GM04504 (cell line): ENCODE data around the gene BTBD9.
A peak's percentile ranks its signal among the peaks of the same experiment; 100 is the strongest.
"Not testable (repeated sequence)": the region's sequence is repeated elsewhere in the genome, so short reads cannot be mapped to it uniquely, and the experiment has no call there.

Experiments
- DNase-seq: peaks from one replicate; pipeline ENCODE4 v3.0.0-alpha.2; 2012; ENCODE audit warnings: low read depth

BTBD9 gene

DNA sequence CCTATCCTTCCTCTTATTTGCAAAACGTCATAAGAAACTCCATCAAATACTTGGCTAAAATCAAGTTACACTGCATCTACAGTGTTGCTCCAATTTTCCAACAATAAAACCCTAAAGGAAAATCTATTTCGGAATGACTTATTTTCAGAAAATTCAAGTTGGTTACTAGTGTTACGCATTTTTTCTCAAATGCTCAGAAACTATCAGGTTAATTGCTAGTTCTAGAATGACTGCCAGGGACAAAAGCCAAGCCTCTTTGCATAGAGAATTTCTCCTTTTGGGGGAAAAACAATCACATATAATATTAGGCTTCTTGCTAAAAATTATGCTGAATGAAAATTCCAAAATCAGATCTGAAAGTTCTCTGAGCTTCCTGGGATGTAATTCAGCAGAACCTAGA lies 210.2 kb downstream of the BTBD9 start:
- DNase-seq: no peak

DNA sequence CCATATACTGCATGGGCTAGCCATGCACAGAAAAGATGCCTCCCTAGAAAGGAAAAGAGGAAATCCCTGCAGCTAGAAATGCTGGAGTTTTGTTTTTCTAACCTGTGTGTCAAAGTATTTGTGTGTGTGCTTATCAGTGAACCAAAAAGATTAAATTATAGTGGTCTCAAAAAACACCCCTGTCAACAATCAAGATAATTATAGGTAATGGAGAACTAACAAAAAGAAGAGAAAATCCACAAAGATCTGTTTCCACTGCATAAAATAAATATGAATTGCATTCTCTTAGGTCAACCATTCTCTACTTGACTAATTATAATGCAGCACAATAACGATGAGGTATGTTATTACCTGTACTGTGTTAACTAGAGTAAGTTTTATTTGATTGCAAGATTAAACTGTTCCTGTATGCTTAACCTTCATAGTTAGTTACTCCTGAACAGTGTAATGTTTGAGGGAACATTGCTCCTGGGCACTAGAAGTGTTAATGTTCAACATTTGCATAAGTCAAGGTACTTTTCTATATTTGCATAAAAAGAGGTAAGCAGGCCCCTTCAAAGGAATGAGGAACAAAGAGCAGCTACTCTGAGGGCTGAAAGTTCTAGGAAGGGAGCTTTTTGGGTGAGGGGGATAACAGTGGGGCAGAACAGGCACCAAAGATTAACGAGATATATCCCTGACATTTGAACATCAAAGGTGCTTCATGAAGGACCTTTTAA lies 212.1 kb downstream of the BTBD9 start:
- DNase-seq: no peak

GRCh38 chr6:38425788-38426488 lies 213.8 kb downstream of the BTBD9 start:
- DNase-seq: not testable (repeated sequence)

- DNase-seq: no peak
Observed at GRCh38 chr6:38423746-38424145, 216.0 kb downstream of the BTBD9 start.

- DNase-seq: no peak
Observed at GRCh38 chr6:38420207-38420606, 219.5 kb downstream of the BTBD9 start.

DNA sequence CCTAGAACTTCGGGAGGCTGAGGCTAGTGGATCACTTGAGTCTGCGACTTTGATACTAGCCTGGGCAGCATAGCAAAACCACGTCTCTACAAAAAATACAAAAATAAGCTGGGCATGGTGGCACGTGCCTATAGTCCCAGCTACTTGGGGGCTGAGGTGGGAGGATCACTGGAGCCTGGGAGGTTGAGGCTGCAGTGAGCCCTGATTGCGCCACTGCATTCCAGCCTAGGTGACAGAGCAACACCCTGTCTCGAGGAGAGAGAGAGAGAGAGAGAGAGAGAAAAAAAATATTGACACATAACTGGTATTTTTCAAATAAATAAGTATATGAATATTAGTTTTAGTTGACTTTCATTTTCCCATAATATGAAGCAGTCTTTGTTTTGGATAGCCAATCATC lies 222.2 kb downstream of the BTBD9 start:
- no peak for DNase-seq

DNA sequence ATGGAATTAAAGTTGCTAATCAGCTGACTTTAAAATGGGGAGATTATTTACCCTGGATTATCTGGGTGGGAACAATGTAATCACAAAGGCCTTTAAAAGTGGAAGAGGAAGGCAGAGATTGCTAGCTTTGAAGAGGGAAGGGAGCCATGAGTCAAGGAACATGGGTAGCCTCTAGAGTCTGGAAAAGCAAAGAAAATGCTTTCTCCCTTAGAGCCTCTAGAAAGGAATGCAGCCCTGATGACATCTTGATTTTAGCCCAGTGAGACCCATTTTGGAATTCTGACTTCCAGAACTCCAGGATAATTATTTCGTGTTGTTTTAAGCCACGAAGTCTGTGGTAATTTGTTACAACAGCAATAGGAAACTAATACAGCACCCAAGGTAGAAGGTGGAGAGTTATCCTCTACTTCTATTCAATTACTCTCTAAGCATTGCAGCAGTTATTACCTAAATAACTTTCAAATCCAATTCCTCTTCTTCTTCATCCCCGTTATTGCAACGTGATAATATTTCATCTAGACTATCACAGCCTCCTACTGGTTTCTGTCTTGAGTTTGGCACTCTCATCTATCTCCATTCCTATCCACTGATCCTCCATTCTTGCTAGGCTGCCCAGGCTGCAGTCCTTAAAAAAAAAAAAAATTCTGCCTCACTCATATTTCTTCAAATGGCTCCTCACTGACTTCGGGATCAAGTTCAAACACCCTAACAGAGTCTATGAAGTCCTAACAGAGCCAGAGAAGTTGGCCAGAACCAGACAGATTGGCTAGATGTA lies 224.3 kb downstream of the BTBD9 start:
- no peak for DNase-seq

- DNase-seq: peak; percentile 17
Observed at GRCh38 chr6:38413102-38413800, 226.5 kb downstream of the BTBD9 start.

GRCh38 chr6:38407192-38407591 lies 232.5 kb downstream of the BTBD9 start:
- no peak for DNase-seq

GRCh38 chr6:38406096-38406495 lies 233.6 kb downstream of the BTBD9 start:
- DNase-seq: no peak

DNA sequence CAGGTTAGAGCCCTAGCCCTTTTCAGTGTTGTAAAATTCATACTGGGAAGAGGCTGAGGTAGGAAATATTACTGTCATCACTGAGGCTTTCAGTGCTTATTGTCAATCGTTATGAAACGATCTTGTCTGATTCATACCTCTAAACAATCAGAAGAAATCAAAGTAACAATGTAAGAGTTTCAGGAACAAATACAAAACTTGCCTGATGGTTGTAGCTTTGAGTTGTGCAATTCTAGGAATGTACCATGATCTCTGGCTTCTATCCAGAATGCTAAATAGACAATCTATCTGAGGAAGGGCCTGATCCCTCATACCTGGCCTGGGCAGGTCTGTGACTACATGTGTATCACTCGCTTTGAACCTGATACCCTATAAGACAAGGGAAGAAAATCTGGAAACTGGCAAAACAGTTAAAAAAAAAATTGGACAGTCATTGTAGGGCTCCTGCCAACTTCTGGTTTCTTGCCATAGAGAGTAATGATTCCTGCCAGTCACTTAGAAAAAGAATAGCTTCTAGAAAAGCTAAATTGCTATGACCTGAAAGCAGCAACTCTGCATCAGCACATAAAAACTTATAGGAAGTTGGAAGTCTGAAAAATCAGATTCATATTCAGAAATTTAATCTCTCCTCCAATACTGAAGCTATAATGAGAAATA lies 234.7 kb downstream of the BTBD9 start:
- no peak for DNase-seq

- no peak for DNase-seq
Observed at GRCh38 chr6:38404355-38404754, 235.4 kb downstream of the BTBD9 start.

GRCh38 chr6:38403548-38403947 lies 236.2 kb downstream of the BTBD9 start:
- DNase-seq: no peak

DNA sequence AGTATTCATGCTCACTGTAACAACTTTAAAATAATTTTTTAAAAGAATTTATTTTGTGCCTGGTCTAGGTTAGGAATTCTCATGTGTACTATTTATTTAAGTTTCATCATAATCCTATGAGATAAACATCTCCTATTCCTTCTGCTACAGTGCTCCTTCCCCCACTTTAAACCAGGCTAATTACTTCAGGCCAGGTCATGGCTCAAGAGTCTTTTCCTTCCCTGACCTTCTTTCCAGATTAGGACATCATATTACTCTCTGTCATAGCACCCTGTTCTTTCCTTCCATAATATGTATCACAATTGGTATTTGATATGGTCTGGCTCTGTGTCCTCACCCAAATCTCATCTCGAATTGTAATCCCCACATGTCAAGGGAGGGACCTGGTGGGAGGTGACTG lies 239.0 kb downstream of the BTBD9 start:
- no peak for DNase-seq

GRCh38 chr6:38400101-38400500 lies 239.6 kb downstream of the BTBD9 start:
- DNase-seq: no peak

- DNase-seq: no peak
Observed at GRCh38 chr6:38396209-38396608, 243.5 kb downstream of the BTBD9 start.

DNA sequence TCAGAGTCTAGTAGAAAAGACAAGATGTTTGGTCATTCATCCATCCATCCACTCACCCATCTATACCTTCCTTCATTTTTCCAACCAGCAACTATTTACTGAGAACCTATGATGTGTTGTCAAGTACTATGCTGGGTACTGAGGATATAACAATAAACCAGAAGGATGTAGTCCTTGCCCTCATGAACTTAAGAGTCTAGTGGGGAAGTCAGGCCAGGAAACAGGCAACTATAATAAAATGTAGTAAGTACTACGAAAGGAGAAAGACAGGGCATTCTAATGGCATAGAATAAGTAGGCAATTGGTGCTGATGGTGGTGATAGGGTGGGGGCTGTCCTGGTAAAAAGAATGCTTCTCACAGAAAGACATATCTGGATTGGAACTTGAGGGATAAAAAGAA lies 245.7 kb downstream of the BTBD9 start:
- no peak for DNase-seq

- DNase-seq: no peak
Observed at GRCh38 chr6:38391626-38392579, 247.8 kb downstream of the BTBD9 start.

GRCh38 chr6:38391206-38391605 lies 248.5 kb downstream of the BTBD9 start:
- no peak for DNase-seq

GRCh38 chr6:38389875-38390274 lies 249.9 kb downstream of the BTBD9 start:
- DNase-seq: no peak

DNA sequence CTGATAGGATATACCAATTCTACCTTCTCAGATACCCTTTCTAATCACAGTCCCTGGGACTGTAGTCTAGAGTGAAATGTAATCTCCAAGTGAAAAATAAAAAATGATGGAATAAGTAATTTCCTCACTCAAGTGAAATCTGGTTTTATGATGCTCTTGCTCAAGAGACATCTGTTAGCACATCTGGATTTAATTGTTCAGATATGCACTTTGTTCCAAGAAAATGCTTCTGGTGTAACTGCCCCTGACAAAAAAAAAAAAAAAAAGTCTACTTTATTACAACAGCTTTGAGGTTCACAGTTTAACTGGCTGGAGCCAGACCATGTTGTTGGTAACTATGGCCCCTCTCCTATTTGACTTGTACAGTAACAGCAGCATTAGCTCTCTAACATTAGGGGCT lies 251.8 kb downstream of the BTBD9 start:
- DNase-seq: peak; percentile 68
